Breast epithelium (tissue), 4 donors: Measurements from ENCODE around the gene RALGPS2. TPM values are rescaled to one million over a fixed set of nuclear protein-coding genes. Genes with fewer than 3 reads are reported as not detected.

Source experiments
- DNase-seq, 2 donors: peaks; one replicate each; pipeline ENCODE4 v3.0.0-alpha.2; 2019; ENCODE audit warnings: low spot score in 2 of 2
- H3K27ac ChIP-seq, 2 donors: fragments of 200-600 bp; sonication (generic) in 1 of 2; one replicate each; pipeline ENCODE4 v1.5.1; 2016 to 2019; ENCODE audit warnings: mild to moderate bottlenecking in 1 of 2
- H3K27me3 ChIP-seq, 2 donors: fragments of 200-600 bp; sonication (generic) in 1 of 2; one replicate each; pipeline versions ENCODE4 v1.5.1 to v1.6.0; 2017 to 2019; ENCODE audit warnings: control low read depth in 1 of 2, mild to moderate bottlenecking in 1 of 2
- H3K36me3 ChIP-seq: fragments of 200-600 bp; one replicate; pipeline ENCODE4 v1.5.1; 2019
- H3K4me1 ChIP-seq, 2 donors: fragments of 200-600 bp; sonication (generic); one replicate each; pipeline ENCODE4 v1.5.1; 2016 to 2019; ENCODE audit warnings: control low read depth in 1 of 2
- H3K4me3 ChIP-seq, 3 donors: fragments of 200-600 bp; sonication (generic); 1 replicate in 2 of 3; 2 replicates in 1 of 3; pipeline ENCODE4 v1.5.1; 2016 to 2019; ENCODE audit warnings: mild to moderate bottlenecking in 3 of 3, moderate library complexity in 2 of 3
- H3K9me3 ChIP-seq, 2 donors: fragments of 200-600 bp; sonication (generic) in 1 of 2; one replicate each; pipeline ENCODE4 v1.5.1; 2016 to 2019; ENCODE audit warnings: control low read depth in 1 of 2
- CTCF ChIP-seq, 3 donors: fragments of 450-650 bp; IDR thresholded peaks; one replicate each; pipeline ENCODE4 v1.5.1; 2016 to 2017; ENCODE audit warnings: antibody characterized with exemption in 3 of 3, mild to moderate bottlenecking in 3 of 3, moderate library complexity in 3 of 3
- POLR2A ChIP-seq: fragments of 450-650 bp; IDR thresholded peaks from one replicate; pipeline ENCODE4 v1.6.1; 2016; ENCODE audit warnings: antibody characterized with exemption, mild to moderate bottlenecking, moderate library complexity
- POLR2AphosphoS5 ChIP-seq, 3 donors: sonication (generic); formaldehyde crosslinking; IDR thresholded peaks; one replicate each; pipeline ENCODE4 v1.6.1; 2017; ENCODE audit warnings: antibody characterized with exemption in 3 of 3
- intact Hi-C: fragments of 100-400 bp; cut with DNase I; formaldehyde crosslinking; loops from one replicate; pipeline ENCODE4 v1.15.1; 2023; ENCODE audit warnings: low total_unique reads
- total RNA-seq, 3 donors: library from RNA; depleted of rRNA; stranded (reverse); fragments of >200 nt; gene quantifications; one replicate each; pipeline ENCODE4 v1.1.0, GENCODE V29; 2016

The RALGPS2 gene
- total RNA-seq, 3 donors from 2014 or later = 4.8 to 45.2 (median 43.3) TPM

DNA sequence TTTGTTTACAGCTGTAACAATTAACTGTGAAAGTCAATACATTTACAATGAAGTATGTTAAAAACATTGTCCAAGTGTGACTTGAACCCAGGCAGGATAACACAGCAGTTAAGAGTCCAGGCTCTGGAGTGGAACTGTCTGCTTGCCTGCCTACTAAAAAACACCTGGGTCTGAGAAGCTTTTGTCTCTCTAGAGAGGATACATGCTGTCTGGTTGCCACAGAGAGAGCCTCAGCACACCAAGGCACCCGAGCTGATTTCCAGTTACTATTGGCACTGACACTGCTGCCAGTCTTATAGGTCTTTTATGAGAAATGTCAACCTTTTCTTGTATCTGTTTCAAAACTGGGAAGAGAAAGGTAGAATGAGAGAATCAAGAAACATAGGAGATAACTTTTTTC, 20.2 kb upstream of the RALGPS2 start:
- Histone ChIP-seq H3K4me1 (no peaks in the 10 kb centered on the region), H3K27ac (no peak overlapping the region), H3K36me3 (no peaks in the 10 kb centered on the region), H3K9me3 (no peaks in the 10 kb centered on the region), H3K27me3 (no peaks in the 10 kb centered on the region), H3K4me3 (no peak overlapping the region)
- intact Hi-C loops = no loop called here
- DNase-seq = no peak
- TF ChIP-seq POLR2A (no peak), POLR2AphosphoS5 (IDR thresholded peaks at IDR 0.05) (no peak), CTCF (IDR thresholded peaks at IDR 0.05) (no peak)

DNA sequence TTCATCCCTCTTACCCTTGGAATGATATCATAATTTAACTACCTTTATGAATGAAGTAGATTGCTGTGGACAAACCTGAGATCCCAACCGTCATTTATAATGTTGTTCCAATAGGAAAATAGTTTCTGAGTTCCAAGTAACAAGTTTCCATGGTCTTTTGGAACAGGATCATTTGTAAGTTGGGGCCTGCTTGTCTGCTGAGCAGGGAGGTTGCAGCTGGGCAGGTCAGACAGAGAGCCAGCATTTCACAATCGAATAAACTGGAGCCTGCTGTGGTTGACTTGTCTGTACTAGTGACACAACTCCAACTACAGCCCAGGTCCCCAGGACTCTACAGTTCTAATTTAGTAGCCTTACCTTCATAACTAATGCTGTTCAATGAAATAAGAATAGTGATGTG, 18.6 kb upstream of the RALGPS2 start:
- no peak for DNase-seq
- intact Hi-C loops = no loop called here
- no peak overlapping the region for H3K27ac ChIP-seq
- no peak overlapping the region for H3K4me3 ChIP-seq
- no peak for TF ChIP-seq POLR2A
- no peak for TF ChIP-seq CTCF (IDR thresholded peaks at IDR 0.05)
- TF ChIP-seq POLR2AphosphoS5 (IDR thresholded peaks at IDR 0.05) = no peak
- H3K36me3 ChIP-seq = no peaks in the 10 kb centered on the region
- H3K27me3 ChIP-seq = no peaks in the 10 kb centered on the region
- no peaks in the 10 kb centered on the region for H3K4me1 ChIP-seq
- H3K9me3 ChIP-seq = no peaks in the 10 kb centered on the region

- Histone ChIP-seq H3K27ac (no peak overlapping the region), H3K9me3 (no peaks in the 10 kb centered on the region), H3K4me3 (no peak overlapping the region), H3K27me3 (no peaks in the 10 kb centered on the region), H3K36me3 (no peaks in the 10 kb centered on the region), H3K4me1 (no peaks in the 10 kb centered on the region)
- DNase-seq = no peak
- TF ChIP-seq POLR2AphosphoS5 (IDR thresholded peaks at IDR 0.05) (no peak), CTCF (IDR thresholded peaks at IDR 0.05) (no peak), POLR2A (no peak)
- intact Hi-C loops = no loop called here
Measured at GRCh38 chr1:178713259-178713658, 11.8 kb upstream of the RALGPS2 start.

GRCh38 chr1:178714453-178714852, 10.6 kb upstream of the RALGPS2 start:
- Histone ChIP-seq H3K4me3 (no peak overlapping the region), H3K4me1 (no peaks in the 10 kb centered on the region), H3K27ac (no peak overlapping the region), H3K27me3 (no peaks in the 10 kb centered on the region), H3K36me3 (no peaks in the 10 kb centered on the region), H3K9me3 (no peaks in the 10 kb centered on the region)
- intact Hi-C loops = no loop called here
- TF ChIP-seq CTCF (IDR thresholded peaks at IDR 0.05) = no peak
- TF ChIP-seq POLR2A = no peak
- no peak for TF ChIP-seq POLR2AphosphoS5 (IDR thresholded peaks at IDR 0.05)
- no peak for DNase-seq

DNA sequence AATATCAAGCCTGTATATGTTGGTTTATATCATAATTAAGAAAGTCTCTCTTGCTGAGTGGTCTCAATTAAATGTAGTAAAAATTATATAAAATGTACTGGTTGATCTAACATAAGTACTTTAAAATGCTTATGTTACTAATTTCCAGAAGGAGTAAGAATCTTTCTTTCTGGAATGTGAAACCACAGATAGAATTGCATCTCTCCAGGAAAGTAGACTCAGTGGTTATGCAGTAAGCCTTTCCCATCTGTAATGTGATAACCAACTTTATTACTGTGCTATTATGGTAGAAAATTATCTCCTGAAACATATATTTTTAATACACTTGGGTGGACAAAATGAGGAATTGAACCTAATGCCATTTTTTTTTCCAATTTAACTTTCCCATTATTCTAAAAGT, 8.9 kb upstream of the RALGPS2 start:
- intact Hi-C loops = no loop called here
- no peaks in the 10 kb centered on the region for H3K9me3 ChIP-seq

More for the DNA sequence above, 8.9 kb upstream of the RALGPS2 start:
- Histone ChIP-seq H3K27me3 (no peaks in the 10 kb centered on the region), H3K36me3 (no peaks in the 10 kb centered on the region), H3K4me1 (no peaks in the 10 kb centered on the region), H3K27ac (no peak overlapping the region), H3K4me3 (no peak overlapping the region)
- TF ChIP-seq POLR2AphosphoS5 (IDR thresholded peaks at IDR 0.05) (no peak), POLR2A (no peak), CTCF (IDR thresholded peaks at IDR 0.05) (no peak)
- DNase-seq = no peak
